SHP77 treated with DMSO at 0.1 percent for 48 hours (cell line): ENCODE measurements around the gene LTBP4.
"Not testable (repeated sequence)": the region's sequence is repeated elsewhere in the genome, so short reads cannot be mapped to it uniquely, and the experiment has no call there.

ENCODE experiments used
- DNase-seq: peaks from one replicate; lab custom pipeline; 2025; lab: John Stamatoyannopoulos, UW

LTBP4 gene

GRCh38 chr19:40575326-40575725, 25.8 kb upstream of the LTBP4 start:
- DNase-seq, result no peak

GRCh38 chr19:40576151-40576584, 25.0 kb upstream of the LTBP4 start:
- DNase-seq, result no peak

GRCh38 chr19:40576585-40577451, 24.4 kb upstream of the LTBP4 start, which contains the start of gene SHKBP1:
Gene SHKBP1, plus strand, starts transcription at chr19:40576873. Its CDS starts 27 bp downstream, at chr19:40576900.
- DNase-seq, result peak; percentile 93

GRCh38 chr19:40578442-40578908, 22.7 kb upstream of the LTBP4 start:
- DNase-seq, result no peak

GRCh38 chr19:40580619-40581018, 20.6 kb upstream of the LTBP4 start:
- no peak for DNase-seq

GRCh38 chr19:40581531-40581930, 19.6 kb upstream of the LTBP4 start:
- DNase-seq, result no peak

- DNase-seq, result no peak
Measured at GRCh38 chr19:40582467-40582866, 18.7 kb upstream of the LTBP4 start.

GRCh38 chr19:40583283-40583682, 17.9 kb upstream of the LTBP4 start:
- DNase-seq, result no peak

GRCh38 chr19:40584007-40584406, 17.2 kb upstream of the LTBP4 start:
- no peak for DNase-seq

GRCh38 chr19:40585241-40585981, 15.8 kb upstream of the LTBP4 start:
- no peak for DNase-seq

GRCh38 chr19:40585982-40586422, 15.2 kb upstream of the LTBP4 start:
- DNase-seq, result no peak

GRCh38 chr19:40586611-40587010, 14.6 kb upstream of the LTBP4 start:
- DNase-seq, result no peak

GRCh38 chr19:40588110-40588854, 12.9 kb upstream of the LTBP4 start:
- no peak for DNase-seq

GRCh38 chr19:40588926-40589569, 12.1 kb upstream of the LTBP4 start:
- DNase-seq, result no peak

- DNase-seq, result no peak
Measured at GRCh38 chr19:40589591-40590429, 11.4 kb upstream of the LTBP4 start.

- no peak for DNase-seq
Measured at GRCh38 chr19:40590464-40591265, 10.5 kb upstream of the LTBP4 start.

GRCh38 chr19:40591724-40592123, 9.4 kb upstream of the LTBP4 start:
- not testable (repeated sequence) for DNase-seq

- peak; percentile 73 for DNase-seq
Measured at GRCh38 chr19:40592170-40592569, 9.0 kb upstream of the LTBP4 start.

- DNase-seq, result no peak
Measured at GRCh38 chr19:40594255-40594654, 6.9 kb upstream of the LTBP4 start.

- no peak for DNase-seq
Measured at GRCh38 chr19:40594657-40595091, 6.5 kb upstream of the LTBP4 start.
